K562 (cell line): ENCODE results near the gene MYO16.

Source experiments
- EZH2 ChIP-seq: IDR thresholded peaks from 2 replicates; pipeline ENCODE4 v1.6.1; 2012; ENCODE audit warnings: low read depth, mild to moderate bottlenecking, inconsistent platforms, low read length, borderline replicate concordance
- KLF16 ChIP-seq: IDR thresholded peaks from 2 replicates; pipeline ENCODE4 v1.6.1; 2016; ENCODE audit warnings: antibody characterized with exemption
- ZNF282 ChIP-seq: sonication (generic); formaldehyde crosslinking; IDR thresholded peaks from 2 replicates; pipeline ENCODE4 v1.8.1; 2023; ENCODE audit warnings: missing genetic modification reagents
- TF ChIP-seq, protein P1 (sequence below), 3 experiments: IDR thresholded peaks in 2 of 3; conservative IDR thresholded peaks in 1 of 3; 2 replicates each; pipeline ENCODE4 v1.5.1; 2011 to 2012; ENCODE audit warnings: low read length in 3 of 3, mild to moderate bottlenecking in 3 of 3, control low read depth in 2 of 3, improper control_type of control experiment in 1 of 3, inconsistent platforms in 1 of 3, low read depth in 1 of 3, mixed read lengths in 1 of 3, moderate library complexity in 1 of 3; ENCODE audit not compliant: insufficient read depth in 2 of 3
- TF ChIP-seq, protein P2 (sequence below): sonication (generic); formaldehyde crosslinking; IDR thresholded peaks from 2 replicates; pipeline ENCODE4 v1.9.0; 2022; ENCODE audit warnings: mild to moderate bottlenecking, missing genetic modification reagents

DNA sequence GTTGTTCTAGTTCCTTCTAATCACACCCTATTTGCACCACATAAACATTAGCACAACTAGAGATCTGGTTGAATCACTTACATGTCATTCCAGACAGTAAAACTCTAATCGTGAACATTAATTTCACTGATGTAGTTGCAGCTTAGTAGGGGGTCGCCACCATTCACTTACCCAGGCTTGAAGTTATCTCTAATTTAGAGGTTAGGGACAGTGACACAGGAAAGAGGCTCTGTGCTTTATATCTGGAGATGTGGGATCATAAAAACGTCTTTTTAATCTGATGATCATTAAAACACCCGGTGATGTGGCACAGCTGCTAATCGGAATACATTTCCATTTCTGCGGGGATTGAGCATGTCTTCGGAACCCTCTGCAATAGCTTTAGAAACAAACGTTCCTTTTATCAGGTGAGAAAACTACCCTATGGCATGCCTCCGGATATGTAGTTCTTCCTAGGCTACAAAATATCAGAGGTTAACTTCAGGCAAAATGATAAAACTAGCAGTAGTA lies 523.0 kb downstream of the MYO16 start:
- TF ChIP-seq KLF16: no peak
- TF ChIP-seq EZH2: no peak
- TF ChIP-seq, protein P1, sequence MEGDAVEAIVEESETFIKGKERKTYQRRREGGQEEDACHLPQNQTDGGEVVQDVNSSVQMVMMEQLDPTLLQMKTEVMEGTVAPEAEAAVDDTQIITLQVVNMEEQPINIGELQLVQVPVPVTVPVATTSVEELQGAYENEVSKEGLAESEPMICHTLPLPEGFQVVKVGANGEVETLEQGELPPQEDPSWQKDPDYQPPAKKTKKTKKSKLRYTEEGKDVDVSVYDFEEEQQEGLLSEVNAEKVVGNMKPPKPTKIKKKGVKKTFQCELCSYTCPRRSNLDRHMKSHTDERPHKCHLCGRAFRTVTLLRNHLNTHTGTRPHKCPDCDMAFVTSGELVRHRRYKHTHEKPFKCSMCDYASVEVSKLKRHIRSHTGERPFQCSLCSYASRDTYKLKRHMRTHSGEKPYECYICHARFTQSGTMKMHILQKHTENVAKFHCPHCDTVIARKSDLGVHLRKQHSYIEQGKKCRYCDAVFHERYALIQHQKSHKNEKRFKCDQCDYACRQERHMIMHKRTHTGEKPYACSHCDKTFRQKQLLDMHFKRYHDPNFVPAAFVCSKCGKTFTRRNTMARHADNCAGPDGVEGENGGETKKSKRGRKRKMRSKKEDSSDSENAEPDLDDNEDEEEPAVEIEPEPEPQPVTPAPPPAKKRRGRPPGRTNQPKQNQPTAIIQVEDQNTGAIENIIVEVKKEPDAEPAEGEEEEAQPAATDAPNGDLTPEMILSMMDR (IDR thresholded peaks at IDR 0.05 in 2 of 3, conservative IDR thresholded peaks at IDR 0.05 in 1 of 3; ENCODE audit: insufficient read depth in 2 of 3, low read depth in 1 of 3, low read length in 3 of 3): no peak
- TF ChIP-seq, protein P2, sequence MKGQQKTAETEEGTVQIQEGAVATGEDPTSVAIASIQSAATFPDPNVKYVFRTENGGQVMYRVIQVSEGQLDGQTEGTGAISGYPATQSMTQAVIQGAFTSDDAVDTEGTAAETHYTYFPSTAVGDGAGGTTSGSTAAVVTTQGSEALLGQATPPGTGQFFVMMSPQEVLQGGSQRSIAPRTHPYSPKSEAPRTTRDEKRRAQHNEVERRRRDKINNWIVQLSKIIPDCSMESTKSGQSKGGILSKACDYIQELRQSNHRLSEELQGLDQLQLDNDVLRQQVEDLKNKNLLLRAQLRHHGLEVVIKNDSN (CRISPR knock-in tag): no peak
- TF ChIP-seq ZNF282 (CRISPR knock-in tag): no peak
